Transverse colon (tissue), 4 donors: Measurements from ENCODE around the gene OGG1. TPM values are rescaled to one million over a fixed set of nuclear protein-coding genes. Genes with fewer than 3 reads are reported as not detected.

Source experiments
- DNase-seq: peaks from one replicate; pipeline ENCODE4 v3.0.0-alpha.2; 2019
- H3K27ac ChIP-seq, 4 donors: fragments of 200-600 bp; sonication (generic); 2 replicates each; pipeline ENCODE4 v1.5.1; 2016 to 2018; ENCODE audit warnings: inconsistent platforms in 4 of 4
- H3K27me3 ChIP-seq: fragments of 200-600 bp; sonication (generic); 2 replicates; pipeline ENCODE4 v1.5.1; 2017; ENCODE audit warnings: inconsistent platforms
- H3K36me3 ChIP-seq, 4 donors: fragments of 200-600 bp; sonication (generic); 2 replicates each; pipeline ENCODE4 v1.5.1; 2017 to 2019; ENCODE audit warnings: inconsistent platforms in 4 of 4
- H3K4me1 ChIP-seq, 4 donors: fragments of 200-600 bp; sonication (generic); 2 replicates each; pipeline ENCODE4 v1.5.1; 2017 to 2020; ENCODE audit warnings: inconsistent platforms in 4 of 4
- H3K4me3 ChIP-seq, 4 donors: fragments of 200-600 bp; sonication (generic); 1 replicate in 1 of 4; 2 replicates in 3 of 4; pipeline versions ENCODE4 v1.5.1 to v1.6.1; 2017 to 2019; ENCODE audit warnings: inconsistent platforms in 4 of 4
- H3K9me3 ChIP-seq, 2 donors: fragments of 200-600 bp; sonication (generic); 2 replicates each; pipeline ENCODE4 v1.5.1; 2017 to 2019; ENCODE audit warnings: inconsistent platforms in 2 of 2
- CTCF ChIP-seq, 5 experiments: fragments of 200-600 bp in 3 of 5; fragments of 450-650 bp in 2 of 5; sonication (generic) in 3 of 5; IDR thresholded peaks; 1 replicate in 2 of 5; 2 replicates in 3 of 5; pipeline ENCODE4 v1.5.1; 2016 to 2017; ENCODE audit warnings: antibody characterized with exemption in 5 of 5, inconsistent platforms in 3 of 5, mild to moderate bottlenecking in 2 of 5, moderate library complexity in 1 of 5
- EP300 ChIP-seq: sonication (generic); formaldehyde crosslinking; IDR thresholded peaks from one replicate; pipeline ENCODE4 v1.6.1; 2017; ENCODE audit warnings: antibody characterized with exemption, low read depth
- POLR2A ChIP-seq: fragments of 450-650 bp; IDR thresholded peaks from one replicate; pipeline ENCODE4 v1.6.1; 2016; ENCODE audit warnings: antibody characterized with exemption, mild to moderate bottlenecking, moderate library complexity
- POLR2AphosphoS5 ChIP-seq, 3 donors: sonication (generic); formaldehyde crosslinking; IDR thresholded peaks; one replicate each; pipeline ENCODE4 v1.6.1; 2016; ENCODE audit warnings: antibody characterized with exemption in 3 of 3
- WGBS, 2 donors: methylation state at CpG; one replicate each; pipeline ENCODE4 v1.1.5; 2018; ENCODE audit warnings: low coverage in 1 of 2; 5-methylcytosine and 5-hydroxymethylcytosine counted together
- in situ Hi-C, 4 donors: fragments of 200-750 bp; cut with MboI; loops; one replicate each; pipeline versions ENCODE4 v1.15.0 to v1.15.1; 2017; ENCODE audit warnings: low sequenced_read_pairs in 3 of 4, low pct_ligation_motif_present in 1 of 4, low pct_unique_long_range_greater_than_20kb in 1 of 4
- intact Hi-C: fragments of 100-400 bp; cut with DNase I; formaldehyde crosslinking; loops from one replicate; pipeline ENCODE4 v1.15.1; 2023; ENCODE audit warnings: low total_unique reads
- total RNA-seq, 4 donors: library from RNA; depleted of rRNA; stranded (reverse); fragments of >200 nt; gene quantifications; one replicate each; pipeline ENCODE4 v1.1.0, GENCODE V29; 2016

The OGG1 gene
- total RNA-seq, 4 donors from 2014 or later = 27.8 to 69.5 (median 39.7) TPM

GRCh38 chr3:9750556-9751411 is 1.0 kb downstream of the OGG1 start:
- intact Hi-C loops = no loop called here
- DNase-seq = peak; percentile 53
- Histone ChIP-seq H3K9me3 (no peaks in the 10 kb centered on the region), H3K36me3 (peaks cover 0 to 23% (median 9%) of the 10 kb centered on the region in 4 donors), H3K27ac (peak overlapping the region; percentile 92 to 95 (median 93)), H3K4me1 (peaks cover 19 to 41% (median 23%) of the 10 kb centered on the region in 4 donors), H3K4me3 (peak overlapping the region; percentile 33 to 78 (median 51)), H3K27me3 (no peaks in the 10 kb centered on the region)
- 0 to 25% methylated on average over 2 to 17 of the region's 17 CpGs for WGBS, 2 donors
- TF ChIP-seq EP300 (no peak), POLR2AphosphoS5 (IDR thresholded peaks at IDR 0.05) (no peak), POLR2A (no peak), CTCF (IDR thresholded peaks at IDR 0.05) (no peak)
- in situ Hi-C loops = no loop called here

GRCh38 chr3:9754678-9755077 is 4.9 kb downstream of the OGG1 start:
- Histone ChIP-seq H3K9me3 (no peaks in the 10 kb centered on the region), H3K27me3 (no peaks in the 10 kb centered on the region), H3K36me3 (peaks cover 0 to 20% (median 6%) of the 10 kb centered on the region in 4 donors), H3K4me3 (no peak overlapping the region), H3K27ac (peak overlapping the region in 3 of 4 donors; percentile 21 to 39 (median 28)), H3K4me1 (peaks cover 14 to 30% (median 17%) of the 10 kb centered on the region in 4 donors)
- no peak for DNase-seq
- TF ChIP-seq POLR2AphosphoS5 (IDR thresholded peaks at IDR 0.05) (no peak), EP300 (no peak), POLR2A (no peak), CTCF (IDR thresholded peaks at IDR 0.05) (no peak)
- in situ Hi-C loops (no loop called here), intact Hi-C loops (no loop called here)
- 0 to 75% methylated on average over 1 to 8 of the region's 8 CpGs for WGBS, 2 donors

GRCh38 chr3:9757427-9757826 is 7.7 kb downstream of the OGG1 start:
- no peaks in the 10 kb centered on the region for H3K27me3 ChIP-seq
- H3K9me3 ChIP-seq = no peaks in the 10 kb centered on the region
- no peak overlapping the region for H3K27ac ChIP-seq
- H3K36me3 ChIP-seq = peaks cover 0 to 20% (median 6%) of the 10 kb centered on the region in 4 donors
- in situ Hi-C loops = no loop called here
- no peak overlapping the region for H3K4me3 ChIP-seq
- TF ChIP-seq CTCF (IDR thresholded peaks at IDR 0.05) = no peak
- no peak for TF ChIP-seq EP300
- TF ChIP-seq POLR2AphosphoS5 (IDR thresholded peaks at IDR 0.05) = no peak
- TF ChIP-seq POLR2A = no peak
- WGBS, 2 donors = 89 to 93% methylated on average over 3 to 10 of the region's 13 CpGs
- intact Hi-C loops = no loop called here
- no peak for DNase-seq
- H3K4me1 ChIP-seq = peaks cover 0 to 12% (median 0%) of the 10 kb centered on the region in 4 donors

- H3K36me3 ChIP-seq = peaks cover 0 to 14% (median 4%) of the 10 kb centered on the region in 4 donors
- H3K27me3 ChIP-seq = no peaks in the 10 kb centered on the region
- in situ Hi-C loops = no loop called here
- WGBS, 2 donors = 94 to 100% methylated on average over 5 to 10 of the region's 10 CpGs
- H3K4me1 ChIP-seq = no peaks in the 10 kb centered on the region
- H3K27ac ChIP-seq = no peak overlapping the region
- intact Hi-C loops = no loop called here
- no peaks in the 10 kb centered on the region for H3K9me3 ChIP-seq
- DNase-seq = no peak
- H3K4me3 ChIP-seq = no peak overlapping the region
- TF ChIP-seq CTCF (IDR thresholded peaks at IDR 0.05) (no peak), POLR2A (no peak), EP300 (no peak), POLR2AphosphoS5 (IDR thresholded peaks at IDR 0.05) (no peak)
These were observed 11.2 kb downstream of the OGG1 start for GRCh38 chr3:9760779-9761505.
